K562 (cell line): ENCODE measurements around the gene RAB13. TPM values are rescaled to one million over a fixed set of nuclear protein-coding genes. Genes with fewer than 3 reads are reported as not detected.

Source experiments
- BHLHE40 ChIP-seq: IDR thresholded peaks from 2 replicates; pipeline ENCODE4 v1.6.1; 2011; ENCODE audit warnings: low read length, improper control_type of control experiment
- BRD4 ChIP-seq: fragments of 200-600 bp; sonication (generic); IDR thresholded peaks from 2 replicates; pipeline ENCODE4 v1.6.1; 2017; ENCODE audit warnings: inconsistent platforms
- CBX5 ChIP-seq: IDR thresholded peaks from 2 replicates; pipeline ENCODE4 v1.6.1; 2014; ENCODE audit warnings: low read depth, borderline replicate concordance
- CEBPG ChIP-seq, 3 experiments: fragments of 200-800 bp in 1 of 3; sonication (Bioruptor generic) in 1 of 3; sonication (generic) in 1 of 3; formaldehyde crosslinking in 1 of 3; IDR thresholded peaks in 2 of 3; conservative IDR thresholded peaks in 1 of 3; 2 replicates each; pipeline versions ENCODE4 v1.6.1 to v1.8.0; 2016 to 2022; ENCODE audit warnings: missing compliant biosample characterization in 2 of 3, missing genetic modification characterization in 2 of 3, mild to moderate bottlenecking in 1 of 3, missing genetic modification reagents in 1 of 3
- CREM ChIP-seq: IDR thresholded peaks from 2 replicates; pipeline ENCODE4 v1.6.1; 2014; ENCODE audit warnings: antibody characterized with exemption, low read depth
- CSDE1 ChIP-seq, 2 experiments: fragments of 450-650 bp; IDR thresholded peaks; 2 replicates each; pipeline ENCODE4 v1.6.1; 2016; ENCODE audit warnings: mild to moderate bottlenecking in 1 of 2
- FOXP1 ChIP-seq: sonication (generic); formaldehyde crosslinking; IDR thresholded peaks from 2 replicates; pipeline ENCODE4 v1.8.0; 2022; ENCODE audit warnings: mild to moderate bottlenecking, missing genetic modification reagents
- IRF2 ChIP-seq: sonication (generic); formaldehyde crosslinking; IDR thresholded peaks from 2 replicates; pipeline ENCODE4 v1.8.1; 2022; ENCODE audit warnings: mild to moderate bottlenecking, missing genetic modification reagents
- JUNB ChIP-seq: fragments of 450-650 bp; formaldehyde crosslinking; conservative IDR thresholded peaks from 2 replicates; pipeline ENCODE4 v1.4.0; 2020; ENCODE audit warnings: mild to moderate bottlenecking
- MBD2 ChIP-seq: sonication (generic); IDR thresholded peaks from 2 replicates; pipeline ENCODE4 v1.6.1; 2016; ENCODE audit warnings: low read depth, borderline replicate concordance
- NCOA1 ChIP-seq: fragments of 450-650 bp; IDR thresholded peaks from 2 replicates; pipeline ENCODE4 v1.6.1; 2016; ENCODE audit warnings: low read depth
- SIN3B ChIP-seq: fragments of 450-650 bp; IDR thresholded peaks from 2 replicates; pipeline ENCODE4 v1.6.1; 2017; ENCODE audit warnings: low read depth, mild to moderate bottlenecking, moderate library complexity
- SMAD1 ChIP-seq: fragments of 150-350 bp; IDR thresholded peaks from 2 replicates; pipeline ENCODE4 v1.6.1; 2014; ENCODE audit warnings: low read length, low read depth; ENCODE audit not compliant: partially characterized antibody
- SREBF1 ChIP-seq: fragments of 150-350 bp; IDR thresholded peaks from 2 replicates; pipeline ENCODE4 v1.6.1; 2014; ENCODE audit warnings: antibody characterized with exemption, low read depth, low read length, borderline replicate concordance
- TCFL5 ChIP-seq: fragments of 250-450 bp; sonication (Bioruptor Pico); conservative IDR thresholded peaks from 2 replicates; pipeline ENCODE4 v1.6.1; 2021; ENCODE audit warnings: mild to moderate bottlenecking, moderate library complexity, matching md5 sums
- TGIF2 ChIP-seq: sonication (generic); formaldehyde crosslinking; IDR thresholded peaks from 2 replicates; pipeline ENCODE4 v1.8.1; 2022; ENCODE audit warnings: mild to moderate bottlenecking, missing genetic modification reagents, moderate library complexity
- polyA plus RNA-seq, 8 experiments: library from polyadenylated mRNA; depleted of rRNA in 4 of 8; stranded (reverse) in 5 of 8; unstranded in 3 of 8; fragments of >200 nt; fragmentation: Nextera tagmentation in 2 of 8; fragmentation: Illumina TruSeq in 1 of 8; extraction: Ambion mirVana in 2 of 8; extraction: Trizol in 1 of 8; gene quantifications; 2 replicates each; pipeline versions ENCODE4 v1.2.1 to v1.2.3, GENCODE V29; 2011 to 2014; ENCODE audit warnings: inconsistent platforms in 1 of 8, missing spikeins in 1 of 8
- total RNA-seq, 7 experiments: library from RNA; depleted of rRNA in 6 of 7; stranded (reverse); fragments of >200 nt in 6 of 7; fragmentation: Illumina TruSeq in 2 of 7; extraction: Trizol in 2 of 7; gene quantifications; 2 replicates each; pipeline versions ENCODE4 v1.2.1 to v1.2.3, GENCODE V29; 2011 to 2021; ENCODE audit warnings: low replicate concordance in 1 of 7
- TF ChIP-seq, protein P1 (sequence below): fragments of 250-450 bp; sonication (Bioruptor Pico); IDR thresholded peaks from 2 replicates; pipeline ENCODE4 v1.4.0; 2020; ENCODE audit warnings: mild to moderate bottlenecking, moderate library complexity, borderline replicate concordance
- TF ChIP-seq, protein P2 (sequence below): sonication (generic); formaldehyde crosslinking; IDR thresholded peaks from 2 replicates; pipeline ENCODE4 v1.8.1; 2023; ENCODE audit warnings: mild to moderate bottlenecking, missing genetic modification reagents, moderate library complexity
- TF ChIP-seq, protein P3 (sequence below): fragments of 250-450 bp; sonication (Bioruptor Pico); IDR thresholded peaks from 2 replicates; pipeline ENCODE4 v1.6.1; 2021; ENCODE audit warnings: mild to moderate bottlenecking
- TF ChIP-seq, protein P4 (sequence below), 2 experiments: IDR thresholded peaks; 2 replicates each; pipeline ENCODE4 v1.6.1; 2011; ENCODE audit warnings: borderline replicate concordance in 1 of 2, control low read depth in 1 of 2, low read depth in 1 of 2, low read length in 1 of 2, mild to moderate bottlenecking in 1 of 2, mixed read lengths in 1 of 2, moderate library complexity in 1 of 2; ENCODE audit not compliant: insufficient read depth in 1 of 2, insufficient read length in 1 of 2, poor library complexity in 1 of 2, severe bottlenecking in 1 of 2; ENCODE audit errors: extremely low read depth in 1 of 2
- TF ChIP-seq, protein P5 (sequence below): fragments of 250-450 bp; sonication (Bioruptor Pico); IDR thresholded peaks from 2 replicates; pipeline ENCODE4 v1.4.0; 2020

The RAB13 gene
- total and polyA plus RNA-seq, 9 of the 15 experiments (the other 6 are each of a cell fraction or from before 2014, with no cell fraction given): 22.3 to 100 (median 39.8) TPM

DNA sequence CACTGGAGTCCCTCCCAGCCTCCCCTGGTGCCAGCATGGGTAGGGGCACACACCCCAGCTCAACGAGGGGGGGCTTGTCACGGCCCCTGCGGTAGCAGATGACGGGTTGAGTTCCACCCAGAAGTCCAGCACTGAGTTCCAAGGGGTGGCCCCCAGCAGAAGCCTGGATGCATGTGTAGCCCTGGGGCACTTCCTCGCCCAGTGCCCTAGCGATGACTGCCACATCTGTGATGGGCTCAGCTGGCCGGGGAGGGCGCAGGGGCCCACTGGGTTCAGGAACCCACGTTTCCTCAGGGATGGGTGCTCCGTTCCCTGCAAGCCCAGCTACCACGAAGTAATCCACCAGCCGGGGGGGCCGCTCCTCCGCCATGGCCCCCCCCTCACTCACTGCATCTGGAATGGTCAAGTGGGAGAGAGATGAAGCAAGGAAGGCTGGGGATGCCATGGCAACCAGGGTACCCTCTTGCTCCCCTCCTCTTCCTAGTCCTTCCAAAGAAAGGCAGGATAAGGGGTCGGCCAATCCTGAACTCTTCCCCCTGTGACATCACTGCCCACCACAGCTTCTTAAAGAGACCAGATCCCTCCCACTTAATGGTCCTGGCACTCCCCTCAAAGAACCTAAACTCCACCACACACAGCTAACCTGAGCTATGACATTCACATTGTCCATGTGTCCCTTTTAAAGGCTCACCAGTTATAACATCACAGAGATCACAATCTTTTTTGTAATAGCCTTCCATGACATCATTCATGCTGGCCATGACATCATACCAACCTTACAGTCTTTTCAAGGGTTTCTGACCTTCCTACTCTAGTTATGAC, 41.9 kb downstream of the RAB13 start (continued):
- TF ChIP-seq, protein P1, sequence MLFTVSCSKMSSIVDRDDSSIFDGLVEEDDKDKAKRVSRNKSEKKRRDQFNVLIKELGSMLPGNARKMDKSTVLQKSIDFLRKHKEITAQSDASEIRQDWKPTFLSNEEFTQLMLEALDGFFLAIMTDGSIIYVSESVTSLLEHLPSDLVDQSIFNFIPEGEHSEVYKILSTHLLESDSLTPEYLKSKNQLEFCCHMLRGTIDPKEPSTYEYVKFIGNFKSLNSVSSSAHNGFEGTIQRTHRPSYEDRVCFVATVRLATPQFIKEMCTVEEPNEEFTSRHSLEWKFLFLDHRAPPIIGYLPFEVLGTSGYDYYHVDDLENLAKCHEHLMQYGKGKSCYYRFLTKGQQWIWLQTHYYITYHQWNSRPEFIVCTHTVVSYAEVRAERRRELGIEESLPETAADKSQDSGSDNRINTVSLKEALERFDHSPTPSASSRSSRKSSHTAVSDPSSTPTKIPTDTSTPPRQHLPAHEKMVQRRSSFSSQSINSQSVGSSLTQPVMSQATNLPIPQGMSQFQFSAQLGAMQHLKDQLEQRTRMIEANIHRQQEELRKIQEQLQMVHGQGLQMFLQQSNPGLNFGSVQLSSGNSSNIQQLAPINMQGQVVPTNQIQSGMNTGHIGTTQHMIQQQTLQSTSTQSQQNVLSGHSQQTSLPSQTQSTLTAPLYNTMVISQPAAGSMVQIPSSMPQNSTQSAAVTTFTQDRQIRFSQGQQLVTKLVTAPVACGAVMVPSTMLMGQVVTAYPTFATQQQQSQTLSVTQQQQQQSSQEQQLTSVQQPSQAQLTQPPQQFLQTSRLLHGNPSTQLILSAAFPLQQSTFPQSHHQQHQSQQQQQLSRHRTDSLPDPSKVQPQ (CRISPR knock-in tag): no peak
- TF ChIP-seq MBD2 (no peak), TGIF2 (CRISPR knock-in tag) (no peak), NCOA1 (peak; percentile 90), CEBPG (CRISPR knock-in tag; IDR thresholded peaks at IDR 0.05) (no peak), CEBPG (tag; conservative IDR thresholded peaks at IDR 0.05 in 1 of 2, IDR thresholded peaks at IDR 0.05 in 1 of 2) (0 out of 4 replicates have a peak, but pooled peaks of 1 of the 2 experiments have one; percentile 19), CSDE1 (IDR thresholded peaks at IDR 0.05) (no peak), TCFL5 (CRISPR knock-in tag) (no peak), JUNB (CRISPR knock-in tag) (peak; percentile 74; the same call in 1 of the 2 replicates), CBX5 (no peak), SMAD1 (no peak), IRF2 (CRISPR knock-in tag) (0 out of 2 replicates have a peak, but pooled peaks have one; percentile 37), CREM (peak; percentile 91), FOXP1 (no peak), SIN3B (no peak), BHLHE40 (no peak), SREBF1 (no peak), BRD4 (no peak)
- TF ChIP-seq, protein P2, sequence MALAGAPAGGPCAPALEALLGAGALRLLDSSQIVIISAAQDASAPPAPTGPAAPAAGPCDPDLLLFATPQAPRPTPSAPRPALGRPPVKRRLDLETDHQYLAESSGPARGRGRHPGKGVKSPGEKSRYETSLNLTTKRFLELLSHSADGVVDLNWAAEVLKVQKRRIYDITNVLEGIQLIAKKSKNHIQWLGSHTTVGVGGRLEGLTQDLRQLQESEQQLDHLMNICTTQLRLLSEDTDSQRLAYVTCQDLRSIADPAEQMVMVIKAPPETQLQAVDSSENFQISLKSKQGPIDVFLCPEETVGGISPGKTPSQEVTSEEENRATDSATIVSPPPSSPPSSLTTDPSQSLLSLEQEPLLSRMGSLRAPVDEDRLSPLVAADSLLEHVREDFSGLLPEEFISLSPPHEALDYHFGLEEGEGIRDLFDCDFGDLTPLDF (CRISPR knock-in tag): no peak
- TF ChIP-seq, protein P3, sequence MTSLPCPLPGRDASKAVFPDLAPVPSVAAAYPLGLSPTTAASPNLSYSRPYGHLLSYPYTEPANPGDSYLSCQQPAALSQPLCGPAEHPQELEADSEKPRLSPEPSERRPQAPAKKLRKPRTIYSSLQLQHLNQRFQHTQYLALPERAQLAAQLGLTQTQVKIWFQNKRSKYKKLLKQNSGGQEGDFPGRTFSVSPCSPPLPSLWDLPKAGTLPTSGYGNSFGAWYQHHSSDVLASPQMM (CRISPR knock-in tag): no peak
- TF ChIP-seq, protein P4, sequence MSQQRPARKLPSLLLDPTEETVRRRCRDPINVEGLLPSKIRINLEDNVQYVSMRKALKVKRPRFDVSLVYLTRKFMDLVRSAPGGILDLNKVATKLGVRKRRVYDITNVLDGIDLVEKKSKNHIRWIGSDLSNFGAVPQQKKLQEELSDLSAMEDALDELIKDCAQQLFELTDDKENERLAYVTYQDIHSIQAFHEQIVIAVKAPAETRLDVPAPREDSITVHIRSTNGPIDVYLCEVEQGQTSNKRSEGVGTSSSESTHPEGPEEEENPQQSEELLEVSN (IDR thresholded peaks at IDR 0.05; ENCODE audit: borderline replicate concordance in 1 of 2, extremely low read depth in 1 of 2, insufficient read depth in 1 of 2, insufficient read length in 1 of 2, low read depth in 1 of 2, low read length in 1 of 2, poor library complexity in 1 of 2, severe bottlenecking in 1 of 2): no peak
- TF ChIP-seq, protein P5, sequence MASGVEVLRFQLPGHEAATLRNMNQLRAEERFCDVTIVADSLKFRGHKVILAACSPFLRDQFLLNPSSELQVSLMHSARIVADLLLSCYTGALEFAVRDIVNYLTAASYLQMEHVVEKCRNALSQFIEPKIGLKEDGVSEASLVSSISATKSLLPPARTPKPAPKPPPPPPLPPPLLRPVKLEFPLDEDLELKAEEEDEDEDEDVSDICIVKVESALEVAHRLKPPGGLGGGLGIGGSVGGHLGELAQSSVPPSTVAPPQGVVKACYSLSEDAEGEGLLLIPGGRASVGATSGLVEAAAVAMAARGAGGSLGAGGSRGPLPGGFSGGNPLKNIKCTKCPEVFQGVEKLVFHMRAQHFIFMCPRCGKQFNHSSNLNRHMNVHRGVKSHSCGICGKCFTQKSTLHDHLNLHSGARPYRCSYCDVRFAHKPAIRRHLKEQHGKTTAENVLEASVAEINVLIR: peak; percentile 58; the same call in 1 of the 2 replicates
